22Rv1 (cell line): ENCODE data around the gene ZBTB25.

ENCODE experiments used
- CTCF ChIP-seq: fragments of 450-650 bp; IDR thresholded peaks from 2 replicates; pipeline ENCODE4 v1.5.1; 2017; ENCODE audit warnings: mild to moderate bottlenecking
- ZFX ChIP-seq: fragments of 450-650 bp; IDR thresholded peaks from 2 replicates; pipeline ENCODE4 v1.6.1; 2017; ENCODE audit warnings: antibody characterized with exemption, borderline replicate concordance

- TF ChIP-seq CTCF (no peak), ZFX (no peak)
Measured at GRCh38 chr14:64410084-64410774, 93.4 kb downstream of the ZBTB25 start.
